ENCODE measurements around the gene UBR4. TPM values are rescaled to one million over a fixed set of nuclear protein-coding genes. Genes with fewer than 3 reads are reported as not detected.
A peak's percentile ranks its signal among the peaks of the same experiment; 100 is the strongest.

The UBR4 gene
- total and polyA plus RNA-seq, 2 experiments from 2014 or later, result 49.4 to 63.7 TPM

- H2AFZ ChIP-seq, result 0 out of 2 replicates have a peak overlapping the region, but pooled peaks have one; percentile 16
Measured at GRCh38 chr1:19033926-19034680, 176.0 kb downstream of the UBR4 start.

GRCh38 chr1:19033515-19033839 lies 176.6 kb downstream of the UBR4 start:
- WGBS, 2 experiments (ENCODE audit: low coverage in 1 of 2, low lambda C conversion rate in 2 of 2, missing lambda C conversion rate in 2 of 2), result 66 to 75% methylated on average over 8 of the region's 8 CpGs
- 0 out of 2 replicates have a peak overlapping the region, but pooled peaks have one; percentile 16 for H2AFZ ChIP-seq
- in situ Hi-C loops (cut with MboI), result no loop called here
- peaks cover 10% of the 10 kb centered on the region for H3K4me1 ChIP-seq (ENCODE audit: insufficient read depth)
- TF ChIP-seq EZH2 (IDR thresholded peaks at IDR 0.05; ENCODE audit: insufficient read depth, poor library complexity, severe bottlenecking), result no peak
- TF ChIP-seq EZH2phosphoT487 (IDR thresholded peaks at IDR 0.05; ENCODE audit: insufficient read depth, low read depth), result no peak
- H3F3A ChIP-seq (ENCODE audit: insufficient read depth), result no peaks in the 10 kb centered on the region
- DNase-seq, result no peak
- H3K4me2 ChIP-seq (ENCODE audit: unreplicated experiment), result peak overlapping the region; percentile 60
- no peaks in the 10 kb centered on the region for H3K9me3 ChIP-seq (ENCODE audit: low read depth)
- H3K9ac ChIP-seq, result no peak overlapping the region
- no peaks in the 10 kb centered on the region for H3K9me2 ChIP-seq (ENCODE audit: insufficient read depth)
- no peaks in the 10 kb centered on the region for H3K79me2 ChIP-seq (ENCODE audit: insufficient read depth)
- no peak overlapping the region for H3K4me3 ChIP-seq
- no peaks in the 10 kb centered on the region for H3K36me3 ChIP-seq (ENCODE audit: low read depth)
- H3K27me3 ChIP-seq (replicated peaks; ENCODE audit: insufficient read depth), result no peaks in the 10 kb centered on the region; the same call in 1 of the 2 replicates
- no peaks in the 10 kb centered on the region for H4K20me1 ChIP-seq (ENCODE audit: insufficient read depth)
- no peak overlapping the region for H3K27ac ChIP-seq

More at GRCh38 chr1:19033926-19034680, 176.0 kb downstream of the UBR4 start:
- Histone ChIP-seq H3F3A (ENCODE audit: insufficient read depth) (no peaks in the 10 kb centered on the region), H3K27me3 (replicated peaks; ENCODE audit: insufficient read depth) (no peaks in the 10 kb centered on the region; the same call in 1 of the 2 replicates), H3K79me2 (ENCODE audit: insufficient read depth) (no peaks in the 10 kb centered on the region), H3K9me3 (ENCODE audit: low read depth) (no peaks in the 10 kb centered on the region), H3K4me3 (peak overlapping the region; percentile 25; the same call in 1 of the 2 replicates), H3K9ac (no peak overlapping the region), H3K9me2 (ENCODE audit: insufficient read depth) (no peaks in the 10 kb centered on the region), H3K4me1 (ENCODE audit: insufficient read depth) (peaks cover 10% of the 10 kb centered on the region), H3K4me2 (ENCODE audit: unreplicated experiment) (peak overlapping the region; percentile 60), H3K27ac (no peak overlapping the region), H4K20me1 (ENCODE audit: insufficient read depth) (no peaks in the 10 kb centered on the region), H3K36me3 (ENCODE audit: low read depth) (no peaks in the 10 kb centered on the region)
- TF ChIP-seq EZH2phosphoT487 (IDR thresholded peaks at IDR 0.05; ENCODE audit: insufficient read depth, low read depth), result no peak
- TF ChIP-seq EZH2 (IDR thresholded peaks at IDR 0.05; ENCODE audit: insufficient read depth, poor library complexity, severe bottlenecking), result no peak
- in situ Hi-C loops (cut with MboI), result no loop called here
- 35 to 39% methylated on average over 20 to 22 of the region's 22 CpGs for WGBS, 2 experiments (ENCODE audit: low coverage in 1 of 2, low lambda C conversion rate in 2 of 2, missing lambda C conversion rate in 2 of 2)
- DNase-seq, result peak; percentile 79

- Histone ChIP-seq H3K79me2 (ENCODE audit: insufficient read depth) (no peaks in the 10 kb centered on the region), H3K9ac (no peak overlapping the region), H3K9me2 (ENCODE audit: insufficient read depth) (no peaks in the 10 kb centered on the region), H3K4me2 (ENCODE audit: unreplicated experiment) (no peak overlapping the region), H3K4me3 (no peak overlapping the region), H3K27me3 (replicated peaks; ENCODE audit: insufficient read depth) (no peaks in the 10 kb centered on the region; the same call in 1 of the 2 replicates), H3K4me1 (ENCODE audit: insufficient read depth) (peaks cover 10% of the 10 kb centered on the region), H3K9me3 (ENCODE audit: low read depth) (no peaks in the 10 kb centered on the region), H3K36me3 (ENCODE audit: low read depth) (no peaks in the 10 kb centered on the region), H4K20me1 (ENCODE audit: insufficient read depth) (no peaks in the 10 kb centered on the region), H3F3A (ENCODE audit: insufficient read depth) (no peaks in the 10 kb centered on the region), H2AFZ (no peak overlapping the region), H3K27ac (no peak overlapping the region)
- WGBS, 2 experiments (ENCODE audit: low coverage in 1 of 2, low lambda C conversion rate in 2 of 2, missing lambda C conversion rate in 2 of 2), result 92% methylated on average over 19 to 20 of the region's 20 CpGs
- in situ Hi-C loops (cut with MboI), result no loop called here
- DNase-seq, result no peak
- TF ChIP-seq EZH2phosphoT487 (IDR thresholded peaks at IDR 0.05; ENCODE audit: insufficient read depth, low read depth), result no peak
- no peak for TF ChIP-seq EZH2 (IDR thresholded peaks at IDR 0.05; ENCODE audit: insufficient read depth, poor library complexity, severe bottlenecking)
Measured at GRCh38 chr1:19032701-19033514, 177.2 kb downstream of the UBR4 start.

- no peaks in the 10 kb centered on the region for H3K9me3 ChIP-seq (ENCODE audit: low read depth)
- H3K27ac ChIP-seq, result no peak overlapping the region
- H3F3A ChIP-seq (ENCODE audit: insufficient read depth), result no peaks in the 10 kb centered on the region
- no peak for DNase-seq
- no peak overlapping the region for H3K9ac ChIP-seq
- 61 to 71% methylated on average over 5 of the region's 5 CpGs for WGBS, 2 experiments (ENCODE audit: low coverage in 1 of 2, low lambda C conversion rate in 2 of 2, missing lambda C conversion rate in 2 of 2)
- H3K9me2 ChIP-seq (ENCODE audit: insufficient read depth), result no peaks in the 10 kb centered on the region
- peaks cover 10% of the 10 kb centered on the region for H3K4me1 ChIP-seq (ENCODE audit: insufficient read depth)
- H4K20me1 ChIP-seq (ENCODE audit: insufficient read depth), result no peaks in the 10 kb centered on the region
- H3K79me2 ChIP-seq (ENCODE audit: insufficient read depth), result no peaks in the 10 kb centered on the region
- no peak overlapping the region for H2AFZ ChIP-seq
- no peak for TF ChIP-seq EZH2 (IDR thresholded peaks at IDR 0.05; ENCODE audit: insufficient read depth, poor library complexity, severe bottlenecking)
- no peak for TF ChIP-seq EZH2phosphoT487 (IDR thresholded peaks at IDR 0.05; ENCODE audit: insufficient read depth, low read depth)
- H3K4me2 ChIP-seq (ENCODE audit: unreplicated experiment), result no peak overlapping the region
- H3K27me3 ChIP-seq (replicated peaks; ENCODE audit: insufficient read depth), result no peaks in the 10 kb centered on the region
- H3K36me3 ChIP-seq (ENCODE audit: low read depth), result no peaks in the 10 kb centered on the region
- H3K4me3 ChIP-seq, result no peak overlapping the region
- in situ Hi-C loops (cut with MboI), result no loop called here
Measured at GRCh38 chr1:19032413-19032695, 177.7 kb downstream of the UBR4 start.

Data from GM23248 (cell line).